Measurements from ENCODE around the gene TRIM65.
"Not testable (repeated sequence)": the region's sequence is repeated elsewhere in the genome, so short reads cannot be mapped to it uniquely, and the experiment has no call there.

DNA sequence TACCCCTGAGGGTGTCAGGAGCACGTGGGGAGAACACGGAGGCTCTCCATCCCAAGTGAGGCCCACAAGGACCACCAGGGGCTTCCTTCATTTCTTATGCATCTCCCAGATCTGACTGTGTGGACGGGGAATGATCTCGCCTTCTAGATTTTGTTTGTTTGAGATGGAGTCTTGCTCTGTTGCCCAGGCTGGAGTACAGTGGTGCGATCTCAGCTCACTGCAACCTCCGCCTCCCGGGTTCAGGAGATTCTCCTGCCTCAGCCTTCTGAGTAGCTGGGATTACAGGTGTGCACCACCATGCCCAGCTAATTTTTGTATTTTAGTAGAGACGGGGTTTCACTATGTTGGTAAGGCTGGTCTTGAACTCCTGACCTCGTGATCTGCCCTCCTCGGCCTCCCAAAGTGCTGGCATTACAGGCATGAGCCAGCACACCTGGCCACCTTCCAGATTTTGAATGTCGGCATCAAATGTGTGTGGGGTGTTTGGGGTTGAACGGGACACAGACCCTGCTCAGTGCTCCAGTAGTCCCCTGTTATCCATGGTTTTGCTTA, 27.9 kb downstream of the TRIM65 start:
- TF ChIP-seq, protein P1, sequence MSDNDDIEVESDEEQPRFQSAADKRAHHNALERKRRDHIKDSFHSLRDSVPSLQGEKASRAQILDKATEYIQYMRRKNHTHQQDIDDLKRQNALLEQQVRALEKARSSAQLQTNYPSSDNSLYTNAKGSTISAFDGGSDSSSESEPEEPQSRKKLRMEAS (IDR thresholded peaks at IDR 0.05; ENCODE audit: low read depth, low read length): not testable (repeated sequence)
- not testable (repeated sequence) for TF ChIP-seq POLR2A (IDR thresholded peaks at IDR 0.05; ENCODE audit: extremely low read depth, insufficient read length)
